BJ (cell line): ENCODE results near the gene ZBTB21. TPM values are rescaled to one million over a fixed set of nuclear protein-coding genes. Genes with fewer than 3 reads are reported as not detected.

Experiments used
- CTCF ChIA-PET: fragments of 350-600 bp; formaldehyde crosslinking; extraction: SDS; loops from one replicate; lab custom pipeline; 2021; ENCODE audit warnings: antibody characterized with exemption, inconsistent platforms; lab: Yijun Ruan, JAX
- POLR2A ChIA-PET: fragments of 300-600 bp; sonication (Branson Sonifier 250); formaldehyde crosslinking; extraction: SDS; loops from one replicate; lab custom pipeline; 2021; ENCODE audit warnings: antibody characterized with exemption; lab: Charles Lee
- DNase-seq: peaks from one replicate; pipeline ENCODE4 v3.0.0-alpha.2; 2011; ENCODE audit warnings: low read depth
- H3K27me3 ChIP-seq: 2 replicates; pipeline ENCODE4 v1.6.0; 2011; ENCODE audit warnings: low read length; ENCODE audit not compliant: control insufficient read depth, insufficient read depth
- H3K36me3 ChIP-seq: 2 replicates; pipeline ENCODE4 v1.5.1; 2011; ENCODE audit warnings: low read length; ENCODE audit not compliant: control insufficient read depth, insufficient read depth
- H3K4me3 ChIP-seq: 2 replicates; pipeline ENCODE4 v1.5.1; 2011; ENCODE audit warnings: low read depth, mild to moderate bottlenecking, control low read depth, low read length
- polyA plus RNA-seq: library from polyadenylated mRNA; depleted of rRNA; stranded (reverse); fragments of >200 nt; gene quantifications from 2 replicates; pipeline ENCODE4 v1.2.3, GENCODE V29; 2011
- TF ChIP-seq, protein P1 (sequence below): IDR thresholded peaks from 2 replicates; pipeline ENCODE4 v1.5.1; 2011; ENCODE audit warnings: low read depth, mild to moderate bottlenecking, control low read depth, inconsistent platforms, low read length, moderate library complexity; ENCODE audit not compliant: insufficient read depth

ZBTB21 gene
- polyA plus RNA-seq, 1 experiment = 8.1 TPM

DNA sequence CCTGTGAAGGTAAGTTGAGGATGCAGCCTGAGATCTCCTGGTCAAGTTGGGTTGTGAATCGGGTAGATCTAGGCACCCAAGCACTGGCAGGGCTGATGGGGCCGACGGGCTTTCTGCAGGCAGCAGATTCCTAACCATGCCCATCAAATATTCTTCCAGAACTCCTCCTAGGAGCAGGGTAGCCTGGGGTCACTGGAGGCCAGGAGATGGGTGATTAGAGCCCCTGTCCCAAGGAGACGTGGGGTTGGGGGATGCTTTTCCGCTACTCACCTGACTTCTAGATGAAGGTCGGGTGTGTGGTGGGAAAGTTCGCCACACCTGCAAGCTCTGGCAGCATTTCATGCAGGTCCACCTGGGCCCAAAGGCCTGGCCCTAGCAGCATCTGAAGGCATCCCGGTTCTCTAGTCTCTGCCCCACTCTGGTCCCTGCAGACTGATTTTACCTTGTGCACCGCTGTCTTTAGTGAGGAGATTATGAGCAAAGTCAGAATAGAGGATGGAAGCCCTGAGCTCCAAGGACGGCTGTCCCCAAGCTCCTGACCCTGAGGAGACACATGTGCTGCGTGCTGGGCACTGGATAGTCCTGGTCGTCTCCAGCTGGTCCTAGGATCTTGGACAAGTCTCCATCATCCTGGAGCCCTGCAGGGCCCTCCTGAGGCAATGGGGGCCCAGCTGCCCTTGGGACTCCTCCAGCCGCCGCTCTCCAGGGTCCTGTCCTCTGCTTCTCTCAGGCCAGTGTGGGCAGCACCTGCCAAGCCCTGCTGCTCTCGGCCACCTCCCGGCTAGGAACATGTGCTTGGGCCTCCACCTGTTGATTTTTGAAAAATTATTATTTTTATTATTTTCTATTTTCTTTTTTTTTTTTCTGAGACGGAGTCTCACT is 34.5 kb downstream of the ZBTB21 start:
- ChIA-PET POLR2A (no interaction called here), CTCF (no interaction called here)
- no peaks in the 10 kb centered on the region for H3K27me3 ChIP-seq
- H3K36me3 ChIP-seq = no peaks in the 10 kb centered on the region
- H3K4me3 ChIP-seq = no peak overlapping the region
- TF ChIP-seq, protein P1, sequence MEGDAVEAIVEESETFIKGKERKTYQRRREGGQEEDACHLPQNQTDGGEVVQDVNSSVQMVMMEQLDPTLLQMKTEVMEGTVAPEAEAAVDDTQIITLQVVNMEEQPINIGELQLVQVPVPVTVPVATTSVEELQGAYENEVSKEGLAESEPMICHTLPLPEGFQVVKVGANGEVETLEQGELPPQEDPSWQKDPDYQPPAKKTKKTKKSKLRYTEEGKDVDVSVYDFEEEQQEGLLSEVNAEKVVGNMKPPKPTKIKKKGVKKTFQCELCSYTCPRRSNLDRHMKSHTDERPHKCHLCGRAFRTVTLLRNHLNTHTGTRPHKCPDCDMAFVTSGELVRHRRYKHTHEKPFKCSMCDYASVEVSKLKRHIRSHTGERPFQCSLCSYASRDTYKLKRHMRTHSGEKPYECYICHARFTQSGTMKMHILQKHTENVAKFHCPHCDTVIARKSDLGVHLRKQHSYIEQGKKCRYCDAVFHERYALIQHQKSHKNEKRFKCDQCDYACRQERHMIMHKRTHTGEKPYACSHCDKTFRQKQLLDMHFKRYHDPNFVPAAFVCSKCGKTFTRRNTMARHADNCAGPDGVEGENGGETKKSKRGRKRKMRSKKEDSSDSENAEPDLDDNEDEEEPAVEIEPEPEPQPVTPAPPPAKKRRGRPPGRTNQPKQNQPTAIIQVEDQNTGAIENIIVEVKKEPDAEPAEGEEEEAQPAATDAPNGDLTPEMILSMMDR = no peak
- no peak for DNase-seq

DNA sequence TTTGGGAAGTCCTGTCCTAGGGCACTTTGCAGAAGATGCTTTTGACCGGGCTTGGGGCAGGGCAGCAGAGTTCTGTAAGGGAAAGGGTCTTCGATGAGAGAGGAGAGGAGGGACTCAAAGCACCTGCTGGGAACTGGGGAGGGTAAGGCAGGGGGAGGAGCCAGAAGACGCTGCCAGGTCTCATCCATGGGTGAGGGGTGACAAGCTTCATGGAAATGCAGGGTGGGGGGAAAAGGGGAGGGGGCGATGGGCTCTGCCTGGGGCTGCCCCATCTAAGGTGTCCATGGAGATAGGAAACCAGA is 35.5 kb downstream of the ZBTB21 start:
- H3K36me3 ChIP-seq = no peaks in the 10 kb centered on the region
- no peak overlapping the region for H3K4me3 ChIP-seq
- no peaks in the 10 kb centered on the region for H3K27me3 ChIP-seq
- ChIA-PET CTCF (no interaction called here), POLR2A (no interaction called here)
- DNase-seq = no peak
- TF ChIP-seq, protein P1 = no peak

DNA sequence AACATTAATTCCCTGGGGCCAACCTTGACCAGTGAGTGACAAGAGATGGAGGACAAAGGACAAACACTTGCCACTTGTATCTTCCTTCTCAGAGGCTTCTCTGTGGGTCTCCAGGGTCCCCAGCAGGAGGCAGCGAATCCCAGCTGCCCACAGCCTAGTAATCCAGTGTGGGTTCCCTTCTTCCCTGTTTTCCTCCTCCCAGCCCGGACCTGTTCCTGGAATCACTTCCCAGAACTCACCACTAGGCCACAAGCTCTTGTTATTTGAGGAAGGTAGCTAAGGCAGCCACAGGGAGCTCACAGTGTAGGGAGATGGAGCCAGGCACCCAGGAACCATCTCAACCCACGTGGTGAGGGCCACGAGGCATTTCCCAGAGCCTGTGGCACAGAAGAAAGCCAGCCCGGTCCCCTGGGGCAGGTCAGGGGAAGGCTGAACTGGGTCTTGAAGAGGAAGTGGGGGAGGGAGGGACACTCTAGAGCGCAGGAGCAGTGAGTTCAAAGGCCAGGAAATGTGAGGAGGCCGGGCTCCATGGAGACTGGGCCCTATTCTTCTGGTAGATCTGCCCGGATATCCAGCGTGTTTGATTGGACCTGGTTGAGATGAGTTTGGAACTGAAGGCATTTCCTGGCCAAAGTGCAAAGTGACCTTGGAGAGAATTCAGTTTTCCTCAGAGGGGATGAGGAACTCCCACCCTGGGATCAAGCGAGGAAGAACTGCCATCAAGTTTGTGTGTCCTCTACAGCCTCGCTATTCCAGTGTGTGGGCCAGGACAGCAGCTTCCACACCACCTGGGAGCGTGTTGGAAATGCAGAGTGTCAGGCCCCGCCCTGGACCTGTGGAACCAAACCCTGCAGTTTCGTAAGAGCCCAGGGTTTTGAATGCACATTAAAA is 36.1 kb downstream of the ZBTB21 start:
- CTCF ChIA-PET = interaction anchor here (1.2 kb wide), 2 partner anchors 133 to 143 kb away, joined by 4 to 5 read pairs; no protein-coding TSS in a partner anchor

DNA sequence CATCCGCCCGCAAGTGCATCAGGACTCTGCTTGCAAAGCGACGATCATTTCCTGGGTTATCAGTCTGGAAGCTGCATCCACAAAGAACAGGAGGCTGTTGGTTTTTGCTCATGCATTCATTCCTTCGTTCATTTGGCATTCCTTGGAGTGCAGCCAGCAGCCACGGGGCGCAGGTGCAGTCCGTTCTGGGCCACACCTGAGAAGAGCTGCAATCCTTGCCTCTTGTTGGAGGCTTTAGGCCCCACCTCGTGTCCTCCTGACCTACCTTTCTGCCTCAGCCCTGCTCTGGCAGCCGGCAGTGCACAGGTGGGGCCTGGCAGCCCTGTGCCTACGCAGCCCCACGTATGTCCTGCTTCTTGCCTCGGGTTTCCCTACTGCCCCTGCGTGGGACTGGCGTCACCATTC is 36.7 kb downstream of the ZBTB21 start:
- ChIA-PET POLR2A (no interaction called here), CTCF (interaction anchor here (1.2 kb wide), 2 partner anchors 134 to 143 kb away, joined by 4 to 5 read pairs; no protein-coding TSS in a partner anchor)
- TF ChIP-seq, protein P1 = no peak
- Histone ChIP-seq H3K4me3 (no peak overlapping the region), H3K36me3 (no peaks in the 10 kb centered on the region), H3K27me3 (no peaks in the 10 kb centered on the region)
- no peak for DNase-seq

More for the DNA sequence above, 36.1 kb downstream of the ZBTB21 start:
- no peak for DNase-seq
- TF ChIP-seq, protein P1 = no peak
- Histone ChIP-seq H3K36me3 (no peaks in the 10 kb centered on the region), H3K4me3 (no peak overlapping the region), H3K27me3 (no peaks in the 10 kb centered on the region)
- POLR2A ChIA-PET = no interaction called here
